H9 (cell line): ENCODE results near the gene OTULINL. TPM values are rescaled to one million over a fixed set of nuclear protein-coding genes. Genes with fewer than 3 reads are reported as not detected.

ENCODE experiments used
- DNase-seq: peaks from one replicate; pipeline ENCODE4 v3.0.0-alpha.2; 2017
- H2AFZ ChIP-seq: one replicate; pipeline ENCODE4 v1.6.1; 2013; ENCODE audit warnings: mild to moderate bottlenecking, low read length, control low read depth, moderate library complexity
- H2AK5ac ChIP-seq: 2 replicates; pipeline ENCODE4 v1.6.1; 2013; ENCODE audit warnings: low read length, control low read depth, mixed read lengths; ENCODE audit not compliant: insufficient read length
- H2BK120ac ChIP-seq: one replicate; pipeline ENCODE4 v1.6.1; 2013; ENCODE audit warnings: low read depth, mild to moderate bottlenecking, low read length, control low read depth, inconsistent platforms; ENCODE audit not compliant: poor library complexity, severe bottlenecking
- H2BK12ac ChIP-seq: 2 replicates; pipeline ENCODE4 v1.6.1; 2013; ENCODE audit warnings: low read length, control low read depth, mixed read lengths, low read depth; ENCODE audit not compliant: insufficient read length
- H2BK15ac ChIP-seq: 2 replicates; pipeline ENCODE4 v1.6.1; 2013; ENCODE audit warnings: low read depth, low read length, control low read depth
- H2BK20ac ChIP-seq: one replicate; pipeline ENCODE4 v1.6.1; 2013; ENCODE audit warnings: low read depth, mild to moderate bottlenecking, low read length, control low read depth, inconsistent platforms; ENCODE audit not compliant: poor library complexity, severe bottlenecking
- H2BK5ac ChIP-seq: 2 replicates; pipeline ENCODE4 v1.6.1; 2013; ENCODE audit warnings: low read length, control low read depth, mixed read lengths; ENCODE audit not compliant: insufficient read length
- H3K14ac ChIP-seq: 2 replicates; pipeline ENCODE4 v1.6.1; 2013; ENCODE audit warnings: low read length, control low read depth; ENCODE audit not compliant: insufficient read depth
- H3K18ac ChIP-seq: 2 replicates; pipeline ENCODE4 v1.6.1; 2013; ENCODE audit warnings: low read depth, mild to moderate bottlenecking, mixed read lengths, low read length, control low read depth; ENCODE audit not compliant: insufficient read length
- H3K23ac ChIP-seq: 2 replicates; pipeline ENCODE4 v1.6.1; 2013; ENCODE audit warnings: low read length, control low read depth, mixed read lengths, low read depth; ENCODE audit not compliant: insufficient read length
- H3K23me2 ChIP-seq: 2 replicates; pipeline ENCODE4 v1.6.1; 2013; ENCODE audit warnings: low read depth, mild to moderate bottlenecking, mixed read lengths, low read length, control low read depth; ENCODE audit not compliant: insufficient read length, poor library complexity, severe bottlenecking
- H3K27ac ChIP-seq: 2 replicates; pipeline ENCODE4 v1.5.1; 2013; ENCODE audit warnings: low read length, control low read depth, mixed read lengths, low read depth; ENCODE audit not compliant: insufficient read length
- H3K27me3 ChIP-seq: 2 replicates; pipeline ENCODE4 v1.6.1; 2013; ENCODE audit warnings: low read length, control low read depth, inconsistent platforms; ENCODE audit not compliant: insufficient read depth
- H3K4ac ChIP-seq: 2 replicates; pipeline ENCODE4 v1.6.1; 2013; ENCODE audit warnings: low read depth, mild to moderate bottlenecking, control low read depth, inconsistent platforms, low read length, moderate library complexity
- H3K4me1 ChIP-seq: 2 replicates; pipeline ENCODE4 v1.6.1; 2013; ENCODE audit warnings: low read length, control low read depth, inconsistent platforms; ENCODE audit not compliant: insufficient read depth
- H3K4me2 ChIP-seq: 2 replicates; pipeline ENCODE4 v1.6.1; 2013; ENCODE audit warnings: low read length, control low read depth, mixed read lengths; ENCODE audit not compliant: insufficient read length, insufficient read depth
- H3K56ac ChIP-seq: 2 replicates; pipeline ENCODE4 v1.6.1; 2013; ENCODE audit warnings: low read depth, mild to moderate bottlenecking, mixed read lengths, low read length, control low read depth; ENCODE audit not compliant: insufficient read length
- H3K79me1 ChIP-seq: 2 replicates; pipeline ENCODE4 v1.6.1; 2013; ENCODE audit warnings: low read depth, mild to moderate bottlenecking, moderate library complexity, low read length, control low read depth, inconsistent platforms; ENCODE audit not compliant: insufficient read depth, poor library complexity, severe bottlenecking
- H3K79me2 ChIP-seq: 2 replicates; pipeline ENCODE4 v1.6.1; 2013; ENCODE audit warnings: low read length, control low read depth, inconsistent platforms; ENCODE audit not compliant: insufficient read depth
- H3K9ac ChIP-seq: 2 replicates; pipeline ENCODE4 v1.6.1; 2013; ENCODE audit warnings: low read length, control low read depth, mixed read lengths; ENCODE audit not compliant: insufficient read length; ENCODE audit errors: extremely low read depth
- H3K9me3 ChIP-seq: one replicate; pipeline ENCODE4 v1.6.1; 2013; ENCODE audit warnings: low read depth, low read length, inconsistent platforms; ENCODE audit not compliant: control insufficient read depth
- H3T11ph ChIP-seq: one replicate; pipeline ENCODE4 v1.6.1; 2013; ENCODE audit warnings: mild to moderate bottlenecking, low read length, control low read depth, inconsistent platforms
- H4K20me1 ChIP-seq: one replicate; pipeline ENCODE4 v1.6.1; 2013; ENCODE audit not compliant: control insufficient read depth, insufficient read length, insufficient read depth
- H4K5ac ChIP-seq: 2 replicates; pipeline ENCODE4 v1.6.1; 2013; ENCODE audit warnings: low read depth, mild to moderate bottlenecking, mixed read lengths, low read length, control low read depth; ENCODE audit not compliant: insufficient read length
- H4K8ac ChIP-seq: replicated peaks from 2 replicates; pipeline ENCODE4 v1.6.1; 2013; ENCODE audit warnings: low read length, control low read depth, mixed read lengths, low read depth; ENCODE audit not compliant: insufficient read length
- H4K91ac ChIP-seq: 2 replicates; pipeline ENCODE4 v1.6.1; 2013; ENCODE audit warnings: low read depth, mild to moderate bottlenecking, moderate library complexity, mixed read lengths, low read length, control low read depth; ENCODE audit not compliant: insufficient read length
- H3K27ac Mint-ChIP-seq, 3 experiments: 2 replicates in 2 of 3; 3 replicates in 1 of 3; pipeline ENCODE4 v1.8.0; 2020 to 2021; ENCODE audit warnings: mixed read lengths in 3 of 3, mild to moderate bottlenecking in 1 of 3, moderate library complexity in 1 of 3
- H3K27me3 Mint-ChIP-seq: 2 replicates; pipeline ENCODE4 v1.8.0; 2021; ENCODE audit warnings: low read depth, mild to moderate bottlenecking, moderate library complexity, mixed read lengths
- H3K36me3 Mint-ChIP-seq, 3 experiments: 2 replicates in 2 of 3; 3 replicates in 1 of 3; pipeline ENCODE4 v1.8.0; 2020 to 2021; ENCODE audit warnings: low read depth in 3 of 3, mixed read lengths in 3 of 3; ENCODE audit not compliant: insufficient read depth in 1 of 3
- H3K4me1 Mint-ChIP-seq, 2 experiments: 2 replicates each; pipeline ENCODE4 v1.8.0; 2020; ENCODE audit warnings: mixed read lengths in 2 of 2
- H3K4me3 Mint-ChIP-seq, 2 experiments: 2 replicates in 1 of 2; 3 replicates in 1 of 2; pipeline ENCODE4 v1.8.0; 2020 to 2021; ENCODE audit warnings: mild to moderate bottlenecking in 2 of 2, mixed read lengths in 2 of 2, moderate library complexity in 1 of 2
- H3K9me3 Mint-ChIP-seq, 2 experiments: 2 replicates in 1 of 2; 3 replicates in 1 of 2; pipeline ENCODE4 v1.8.0; 2020; ENCODE audit warnings: mild to moderate bottlenecking in 2 of 2, mixed read lengths in 2 of 2, moderate library complexity in 1 of 2
- WGBS: extraction: QIAGEN DNeasy Blood & Tissue Kit; methylation state at CpG from one replicate; pipeline ENCODE4 v1.1.7; 2013; ENCODE audit warnings: missing lambda C conversion rate, low lambda C conversion rate, mixed read lengths; ENCODE audit not compliant: insufficient read length; ENCODE audit errors: extremely low coverage; 5-methylcytosine and 5-hydroxymethylcytosine counted together
- total RNA-seq: library from RNA; stranded (reverse); gene quantifications from 2 replicates; pipeline ENCODE4 v1.2.1, GENCODE V29; 2021
- TF ChIP-seq, protein P1 (sequence below): fragments of 200-600 bp; sonication (generic); conservative IDR thresholded peaks from 3 replicates; pipeline ENCODE4 v1.8.0; 2021; ENCODE audit warnings: antibody characterized with exemption, mild to moderate bottlenecking

The OTULINL gene
- total RNA-seq, 1 experiment from 2014 or later = 7.5 TPM

DNA sequence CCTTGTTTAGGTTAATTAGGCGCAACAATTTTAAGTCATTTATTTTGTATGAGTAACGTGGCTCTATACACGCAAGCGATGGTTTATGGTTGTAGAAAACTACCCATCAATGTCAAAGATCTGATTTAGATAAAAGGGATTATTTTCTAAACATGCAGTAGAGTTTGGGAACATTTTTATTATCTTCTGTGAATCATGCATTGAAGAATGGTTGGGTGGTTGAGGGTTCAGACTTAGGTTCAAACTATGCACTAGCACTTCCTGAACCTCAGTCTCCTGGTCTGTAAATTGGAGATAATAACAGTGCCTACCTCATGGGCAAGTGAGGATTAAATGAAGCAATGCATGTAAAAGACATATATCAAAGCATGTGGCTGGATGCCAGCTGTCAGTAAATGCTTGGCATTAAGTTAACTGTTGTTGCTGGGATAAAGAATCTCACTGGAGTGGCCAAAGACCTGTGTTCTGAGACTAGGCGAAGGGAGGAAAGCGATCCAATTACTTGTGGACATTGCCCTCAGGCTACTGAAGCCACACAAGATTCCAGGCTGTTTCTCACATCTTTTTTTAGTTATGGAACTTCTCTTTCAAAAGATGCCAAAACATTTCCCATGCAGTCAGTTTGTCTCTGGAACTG, 1.1 kb upstream of the OTULINL start:
- Mint-ChIP-seq H3K4me1 (peaks cover 10 to 11% of the 10 kb centered on the region in 2 experiments), H3K9me3 (peaks cover 2 to 6% of the 10 kb centered on the region in 2 experiments; a peak in 2 of 5 replicates), H3K4me3 (peak overlapping the region; percentile 74 to 80), H3K27me3 (peaks cover 61% of the 10 kb centered on the region), H3K27ac (no peak overlapping the region), H3K36me3 (peaks cover 0 to 7% (median 2%) of the 10 kb centered on the region in 3 experiments; a peak in 4 of 7 replicates)
- DNase-seq = no peak
- Histone ChIP-seq H3T11ph (no peak overlapping the region), H2AK5ac (no peak overlapping the region), H3K14ac (no peak overlapping the region), H4K8ac (no peak overlapping the region), H3K9ac (no peak overlapping the region), H3K4ac (no peak overlapping the region), H3K27me3 (peaks cover 2% of the 10 kb centered on the region; the same call in 1 of the 2 replicates), H2BK5ac (no peak overlapping the region), H3K79me1 (no peaks in the 10 kb centered on the region), H4K91ac (no peak overlapping the region), H3K18ac (no peak overlapping the region), H2BK20ac (no peak overlapping the region), H3K9me3 (no peaks in the 10 kb centered on the region), H3K27ac (no peak overlapping the region), H3K4me1 (no peaks in the 10 kb centered on the region), H3K23ac (no peak overlapping the region), H2AFZ (no peak overlapping the region), H2BK120ac (no peak overlapping the region), H3K56ac (no peak overlapping the region), H3K79me2 (no peaks in the 10 kb centered on the region), H4K20me1 (no peaks in the 10 kb centered on the region), H2BK12ac (no peak overlapping the region), H3K4me2 (peak overlapping the region; percentile 72), H2BK15ac (no peak overlapping the region), H3K23me2 (peaks cover 3% of the 10 kb centered on the region), H4K5ac (no peak overlapping the region)
- TF ChIP-seq, protein P1, sequence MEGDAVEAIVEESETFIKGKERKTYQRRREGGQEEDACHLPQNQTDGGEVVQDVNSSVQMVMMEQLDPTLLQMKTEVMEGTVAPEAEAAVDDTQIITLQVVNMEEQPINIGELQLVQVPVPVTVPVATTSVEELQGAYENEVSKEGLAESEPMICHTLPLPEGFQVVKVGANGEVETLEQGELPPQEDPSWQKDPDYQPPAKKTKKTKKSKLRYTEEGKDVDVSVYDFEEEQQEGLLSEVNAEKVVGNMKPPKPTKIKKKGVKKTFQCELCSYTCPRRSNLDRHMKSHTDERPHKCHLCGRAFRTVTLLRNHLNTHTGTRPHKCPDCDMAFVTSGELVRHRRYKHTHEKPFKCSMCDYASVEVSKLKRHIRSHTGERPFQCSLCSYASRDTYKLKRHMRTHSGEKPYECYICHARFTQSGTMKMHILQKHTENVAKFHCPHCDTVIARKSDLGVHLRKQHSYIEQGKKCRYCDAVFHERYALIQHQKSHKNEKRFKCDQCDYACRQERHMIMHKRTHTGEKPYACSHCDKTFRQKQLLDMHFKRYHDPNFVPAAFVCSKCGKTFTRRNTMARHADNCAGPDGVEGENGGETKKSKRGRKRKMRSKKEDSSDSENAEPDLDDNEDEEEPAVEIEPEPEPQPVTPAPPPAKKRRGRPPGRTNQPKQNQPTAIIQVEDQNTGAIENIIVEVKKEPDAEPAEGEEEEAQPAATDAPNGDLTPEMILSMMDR = no peak
- no CpG with 5 or more reads among the region's 6 CpGs for WGBS
